Pancreas (tissue), 10 donors: Measurements from ENCODE around the gene CDA. TPM values are rescaled to one million over a fixed set of nuclear protein-coding genes. Genes with fewer than 3 reads are reported as not detected.
A peak's percentile ranks its signal among the peaks of the same experiment; 100 is the strongest.

Experiments used
- ATAC-seq, 4 donors: fragments of 200-7000 bp; cut with Tn5 transposase; one replicate each; pipeline versions ENCODE4 v1.8.0 to v1.9.1; 2020; ENCODE audit warnings: mild to moderate bottlenecking in 4 of 4, moderate library complexity in 4 of 4
- DNase-seq, 6 donors: peaks; one replicate each; pipeline ENCODE4 v3.0.0-alpha.2; 2020
- FAIRE-seq: peaks from 2 replicates; lab custom pipeline; 2012; peaks lifted over from hg19 to GRCh38; lab: Jason Lieb, UNC
- H3K27ac ChIP-seq, 4 donors: fragments of 200-600 bp; sonication (generic); 1 replicate in 3 of 4; 2 replicates in 1 of 4; pipeline versions ENCODE4 v1.5.0 to v1.8.0; 2020
- H3K27me3 ChIP-seq, 4 donors: fragments of 200-600 bp; one replicate each; pipeline ENCODE4 v1.8.0; 2021
- H3K36me3 ChIP-seq, 3 donors: fragments of 200-600 bp; sonication (generic) in 1 of 3; one replicate each; pipeline versions ENCODE4 v1.5.0 to v1.8.0; 2020 to 2021
- H3K4me1 ChIP-seq, 3 donors: fragments of 200-600 bp; one replicate each; pipeline ENCODE4 v1.8.0; 2021
- H3K4me3 ChIP-seq, 4 donors: fragments of 200-600 bp; sonication (generic) in 2 of 4; one replicate each; pipeline versions ENCODE4 v1.5.0 to v1.8.0; 2020 to 2021
- H3K9me3 ChIP-seq, 4 donors: fragments of 200-600 bp; one replicate each; pipeline ENCODE4 v1.8.0; 2021
- WGBS, 2 donors: extraction: QIAGEN DNeasy Blood & Tissue Kit; methylation state at CpG; one replicate each; pipeline ENCODE4 v1.1.7; 2013; 5-methylcytosine and 5-hydroxymethylcytosine counted together
- intact Hi-C, 3 donors: fragments of 100-400 bp; cut with DNase I; formaldehyde crosslinking; loops; one replicate each; pipeline versions ENCODE4 v1.11.1 to v1.14.2; 2022
- polyA plus RNA-seq, 2 donors: library from polyadenylated mRNA; stranded (reverse); fragments of 200-250 nt; gene quantifications; one replicate each; pipeline ENCODE4 v1.2.3, GENCODE V29; 2013
- total RNA-seq, 6 donors: library from RNA; stranded (reverse); fragmentation: NEBNext Ultra II Directional in 4 of 6; extraction: Animal tissue kit (Norgen Biotek cat#: 25700) in 4 of 6; gene quantifications; one replicate each; pipeline versions ENCODE4 v1.2.1 to v1.2.4, GENCODE V29; 2021 to 2023
- TF ChIP-seq, protein P1 (sequence below), 4 donors: fragments of 200-600 bp; sonication (generic) in 3 of 4; IDR thresholded peaks; one replicate each; pipeline versions ENCODE4 v1.5.0 to v1.8.0; 2021; ENCODE audit warnings: antibody characterized with exemption in 4 of 4
- donor health status: healthy with polysubstance abuse.
- donor health status: DM: no; HTN: no; CAD: no; lungs with moderate emphysema.
- donor health status: DM: no; HTN: no; CAD: no.
- donor health status: control.
- donor health status: control.
- donor health status: Bipolar disorder and iron deficiency.
- donor health status: DM: yes; HTN: yes; CAD: no.
- donor health status: DM: no; HTN: no; CAD: no.
- donor health status: DM: no; HTN: no; CAD: no.
- donor health status: DM: yes; HTN: yes; CAD: no.

Gene CDA
- total and polyA plus RNA-seq, 8 donors, result 0.16 to 1.2 (median 0.49) TPM; not detected in 1

DNA sequence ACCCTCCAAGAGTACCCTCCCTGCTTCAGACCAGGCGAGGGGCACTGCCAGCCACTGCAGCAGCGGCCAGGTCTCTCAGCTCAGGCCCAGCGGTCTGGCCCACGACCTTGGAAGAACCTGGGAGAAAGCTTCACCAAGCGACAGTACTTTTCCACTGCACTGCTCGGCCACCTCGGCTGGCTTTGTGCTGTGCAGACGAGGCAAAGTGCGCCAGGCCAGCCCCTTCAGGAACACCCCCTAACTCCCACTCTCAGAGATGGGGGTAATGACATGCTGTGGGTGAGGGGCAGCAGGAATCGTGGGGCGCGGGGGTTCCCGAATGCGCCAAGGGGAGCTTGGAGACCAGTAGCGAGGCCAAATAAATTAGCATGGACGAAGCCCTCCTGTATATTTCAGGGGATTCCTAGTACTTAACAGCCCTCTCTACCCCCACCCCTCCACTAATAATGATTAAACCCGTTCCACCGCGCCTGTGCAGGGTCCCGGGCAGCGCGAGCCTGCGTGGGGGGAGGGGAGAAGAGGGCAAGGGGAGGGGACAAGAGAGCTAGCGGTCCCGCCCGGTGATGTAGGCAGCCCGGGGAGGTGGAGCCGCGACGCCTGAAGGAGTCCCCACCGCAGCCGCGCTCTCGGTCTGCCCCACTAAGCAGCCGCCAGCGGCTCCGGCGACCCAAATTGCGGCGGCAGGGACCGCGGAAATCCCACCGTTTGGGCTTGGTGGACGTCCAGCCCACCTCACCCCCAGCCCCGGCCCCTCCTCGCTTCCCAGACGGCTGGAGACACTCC is 36.8 kb upstream of the CDA start, which contains the start of gene FAM43B:
FAM43B (plus strand) TSS at position 629 of the 783 bp plus-strand sequence. CDS start 401 bp downstream, outside the sequence.
- WGBS, 2 donors, result 2 to 3% methylated on average over 33 to 47 of the region's 47 CpGs
- H3K36me3 ChIP-seq, result no peaks in the 10 kb centered on the region
- peak within 1 kb of the TSS in 1 of 4 donors; percentile 26 for H3K4me3 ChIP-seq
- DNase-seq (peak in 3 of 6 donors; percentile 32 to 55 (median 37)), FAIRE-seq (no peak), ATAC-seq (peak in 3 of 4 donors; percentile 66 to 83 (median 76))
- TF ChIP-seq, protein P1, sequence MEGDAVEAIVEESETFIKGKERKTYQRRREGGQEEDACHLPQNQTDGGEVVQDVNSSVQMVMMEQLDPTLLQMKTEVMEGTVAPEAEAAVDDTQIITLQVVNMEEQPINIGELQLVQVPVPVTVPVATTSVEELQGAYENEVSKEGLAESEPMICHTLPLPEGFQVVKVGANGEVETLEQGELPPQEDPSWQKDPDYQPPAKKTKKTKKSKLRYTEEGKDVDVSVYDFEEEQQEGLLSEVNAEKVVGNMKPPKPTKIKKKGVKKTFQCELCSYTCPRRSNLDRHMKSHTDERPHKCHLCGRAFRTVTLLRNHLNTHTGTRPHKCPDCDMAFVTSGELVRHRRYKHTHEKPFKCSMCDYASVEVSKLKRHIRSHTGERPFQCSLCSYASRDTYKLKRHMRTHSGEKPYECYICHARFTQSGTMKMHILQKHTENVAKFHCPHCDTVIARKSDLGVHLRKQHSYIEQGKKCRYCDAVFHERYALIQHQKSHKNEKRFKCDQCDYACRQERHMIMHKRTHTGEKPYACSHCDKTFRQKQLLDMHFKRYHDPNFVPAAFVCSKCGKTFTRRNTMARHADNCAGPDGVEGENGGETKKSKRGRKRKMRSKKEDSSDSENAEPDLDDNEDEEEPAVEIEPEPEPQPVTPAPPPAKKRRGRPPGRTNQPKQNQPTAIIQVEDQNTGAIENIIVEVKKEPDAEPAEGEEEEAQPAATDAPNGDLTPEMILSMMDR (IDR thresholded peaks at IDR 0.05), result no peak
- peaks cover 0 to 6% (median 1%) of the 10 kb centered on the region in 4 donors for H3K27me3 ChIP-seq
- no peak within 1 kb of the TSS for H3K27ac ChIP-seq
- no peaks in the 10 kb centered on the region for H3K4me1 ChIP-seq
- intact Hi-C loops, result no loop called here
- H3K9me3 ChIP-seq, result no peaks in the 10 kb centered on the region

GRCh38 chr1:20552728-20553445 is 36.0 kb upstream of the CDA start:
- no peak overlapping the region for H3K27ac ChIP-seq
- no peaks in the 10 kb centered on the region for H3K9me3 ChIP-seq
- no peaks in the 10 kb centered on the region for H3K36me3 ChIP-seq
- DNase-seq (peak in 1 of 6 donors; percentile 52), FAIRE-seq (no peak), ATAC-seq (peak in 1 of 4 donors; percentile 21)
- H3K4me1 ChIP-seq, result no peaks in the 10 kb centered on the region
- H3K27me3 ChIP-seq, result peaks cover 0 to 6% (median 1%) of the 10 kb centered on the region in 4 donors
- intact Hi-C loops, result no loop called here
- H3K4me3 ChIP-seq, result peak overlapping the region in 1 of 4 donors; percentile 26
- TF ChIP-seq, protein P1 (IDR thresholded peaks at IDR 0.05), result no peak
- 1 to 2% methylated on average over 81 to 82 of the region's 82 CpGs for WGBS, 2 donors

DNA sequence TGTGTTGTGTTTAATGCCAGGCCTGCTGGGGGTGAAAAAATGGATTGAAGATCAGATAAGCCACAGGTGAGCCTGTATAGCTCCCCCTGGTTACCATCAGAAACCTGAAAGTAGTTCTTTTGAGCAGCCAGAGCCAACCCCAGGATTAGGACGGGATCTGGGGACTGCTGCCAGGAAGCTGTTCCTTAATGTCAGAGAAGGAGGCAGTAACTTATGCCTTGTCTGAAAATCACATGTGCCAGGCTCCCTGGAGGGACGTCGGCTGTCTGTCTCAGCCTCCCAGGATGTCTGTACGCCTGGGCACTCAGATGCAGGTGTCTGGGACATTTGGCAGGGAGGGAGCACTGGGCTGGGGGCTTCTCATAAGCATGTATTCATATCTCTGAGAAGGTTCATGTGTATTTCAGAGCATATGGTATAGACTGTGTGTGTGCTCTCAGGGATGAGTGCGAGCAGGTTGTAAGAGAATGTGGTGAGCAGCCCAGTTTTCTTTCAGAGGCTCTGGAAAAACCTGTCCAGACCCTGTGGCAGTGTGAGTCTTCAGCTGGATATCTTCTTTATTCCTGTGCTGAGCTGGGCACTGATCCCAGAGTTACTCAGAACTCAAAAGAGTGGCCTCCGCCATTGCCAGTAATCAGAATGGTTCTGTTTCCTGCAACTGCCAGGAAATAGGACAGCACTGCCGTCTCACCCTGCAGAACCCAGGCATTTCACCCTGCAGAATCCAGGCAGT is 33.7 kb upstream of the CDA start:
- Histone ChIP-seq H3K27me3 (peaks cover 0 to 6% (median 1%) of the 10 kb centered on the region in 4 donors), H3K4me1 (no peaks in the 10 kb centered on the region), H3K9me3 (no peaks in the 10 kb centered on the region), H3K36me3 (no peaks in the 10 kb centered on the region), H3K27ac (no peak overlapping the region), H3K4me3 (no peak overlapping the region)
- WGBS, 2 donors, result 49 to 58% methylated on average over 7 of the region's 7 CpGs
- ATAC-seq, result no peak
- TF ChIP-seq, protein P1 (IDR thresholded peaks at IDR 0.05), result no peak
- no peak for FAIRE-seq
- intact Hi-C loops, result no loop called here
- no peak for DNase-seq

DNA sequence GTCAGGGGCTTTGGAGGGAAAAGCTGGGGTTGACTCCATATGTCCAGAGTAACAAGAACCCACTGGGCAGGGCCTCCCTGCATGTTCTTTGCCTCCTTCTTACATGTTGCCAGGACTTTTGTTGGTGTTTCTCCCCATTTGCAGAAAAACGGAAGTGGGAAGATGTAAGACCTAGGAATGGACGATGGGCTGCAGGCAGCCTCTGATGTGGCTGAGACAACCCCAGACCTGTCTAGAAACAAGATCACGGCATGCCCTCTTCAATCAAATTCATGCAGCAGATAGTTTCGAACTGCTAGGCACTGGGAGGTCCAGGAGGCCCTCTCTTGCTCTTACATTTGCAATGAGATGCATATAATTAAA is 33.2 kb upstream of the CDA start:
- no peak overlapping the region for H3K4me3 ChIP-seq
- H3K27me3 ChIP-seq, result peaks cover 0 to 6% (median 1%) of the 10 kb centered on the region in 4 donors
- H3K27ac ChIP-seq, result no peak overlapping the region
- FAIRE-seq, result no peak
- DNase-seq, result no peak
- intact Hi-C loops, result no loop called here
- no peaks in the 10 kb centered on the region for H3K36me3 ChIP-seq
- H3K9me3 ChIP-seq, result no peaks in the 10 kb centered on the region
- TF ChIP-seq, protein P1 (IDR thresholded peaks at IDR 0.05), result no peak
- 44 to 49% methylated on average over 4 of the region's 4 CpGs for WGBS, 2 donors
- no peak for ATAC-seq
- no peaks in the 10 kb centered on the region for H3K4me1 ChIP-seq
